ENCODE measurements around the gene TMCO4. TPM values are rescaled to one million over a fixed set of nuclear protein-coding genes. Genes with fewer than 3 reads are reported as not detected.

TMCO4 gene
- total RNA-seq, 2 donors from 2014 or later = 26.9 to 44.1 TPM

DNA sequence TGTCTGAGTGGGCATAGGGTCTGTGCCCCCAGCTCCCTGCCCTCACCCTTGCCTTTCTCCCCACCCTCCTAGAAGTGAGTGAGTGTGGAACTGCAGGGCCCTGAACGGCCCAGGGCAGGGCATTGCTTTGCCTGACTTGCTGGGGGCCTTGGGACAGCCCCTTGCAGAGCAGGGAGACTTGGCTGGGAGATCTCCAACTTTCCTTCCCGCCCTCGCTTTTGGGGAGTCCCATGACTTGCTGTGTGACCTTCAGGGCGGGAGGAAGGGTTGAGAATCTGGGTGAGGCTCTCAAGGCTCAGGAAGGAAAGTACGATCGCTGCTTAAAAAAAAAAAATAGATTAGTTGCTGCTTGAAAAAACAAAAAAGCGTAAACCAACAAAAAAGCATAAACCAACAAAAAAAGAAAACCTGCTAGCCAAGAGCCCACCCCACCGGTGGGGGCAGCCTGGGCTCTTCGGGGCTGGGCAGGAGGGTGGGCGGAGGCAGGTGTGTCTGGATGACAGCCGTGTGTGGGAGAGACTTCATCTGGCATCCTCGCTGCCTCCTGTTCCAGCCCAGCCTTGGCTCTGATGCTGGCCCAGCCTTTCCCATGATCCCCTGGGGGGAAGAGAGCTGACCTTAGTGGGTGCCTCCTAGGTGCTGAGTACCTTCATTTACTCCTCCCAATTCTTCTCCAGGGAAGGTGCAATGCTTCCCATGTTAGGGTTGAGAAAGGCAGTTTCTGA is 149.1 kb downstream of the TMCO4 start:
- peak overlapping the region; percentile 43 for H3K27ac ChIP-seq
- H3K4me3 ChIP-seq = no peak overlapping the region
- TF ChIP-seq, protein P1, sequence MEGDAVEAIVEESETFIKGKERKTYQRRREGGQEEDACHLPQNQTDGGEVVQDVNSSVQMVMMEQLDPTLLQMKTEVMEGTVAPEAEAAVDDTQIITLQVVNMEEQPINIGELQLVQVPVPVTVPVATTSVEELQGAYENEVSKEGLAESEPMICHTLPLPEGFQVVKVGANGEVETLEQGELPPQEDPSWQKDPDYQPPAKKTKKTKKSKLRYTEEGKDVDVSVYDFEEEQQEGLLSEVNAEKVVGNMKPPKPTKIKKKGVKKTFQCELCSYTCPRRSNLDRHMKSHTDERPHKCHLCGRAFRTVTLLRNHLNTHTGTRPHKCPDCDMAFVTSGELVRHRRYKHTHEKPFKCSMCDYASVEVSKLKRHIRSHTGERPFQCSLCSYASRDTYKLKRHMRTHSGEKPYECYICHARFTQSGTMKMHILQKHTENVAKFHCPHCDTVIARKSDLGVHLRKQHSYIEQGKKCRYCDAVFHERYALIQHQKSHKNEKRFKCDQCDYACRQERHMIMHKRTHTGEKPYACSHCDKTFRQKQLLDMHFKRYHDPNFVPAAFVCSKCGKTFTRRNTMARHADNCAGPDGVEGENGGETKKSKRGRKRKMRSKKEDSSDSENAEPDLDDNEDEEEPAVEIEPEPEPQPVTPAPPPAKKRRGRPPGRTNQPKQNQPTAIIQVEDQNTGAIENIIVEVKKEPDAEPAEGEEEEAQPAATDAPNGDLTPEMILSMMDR (IDR thresholded peaks at IDR 0.05) = no peak
- H3K27me3 ChIP-seq = no peaks in the 10 kb centered on the region
- intact Hi-C loops (cut with DNase I) = loop anchor here (5.0 kb wide), 3 partner anchors 168 to 308 kb away; no protein-coding TSS in a partner anchor
- peaks cover 33% of the 10 kb centered on the region for H3K4me1 ChIP-seq
- H3K9me3 ChIP-seq = no peaks in the 10 kb centered on the region
- H3K36me3 ChIP-seq = peaks cover 4% of the 10 kb centered on the region
- no peak for DNase-seq
- peak overlapping the region; percentile 57 to 77 for H3K9ac ChIP-seq (ENCODE audit: low read depth in 2 of 2, low read length in 2 of 2)

DNA sequence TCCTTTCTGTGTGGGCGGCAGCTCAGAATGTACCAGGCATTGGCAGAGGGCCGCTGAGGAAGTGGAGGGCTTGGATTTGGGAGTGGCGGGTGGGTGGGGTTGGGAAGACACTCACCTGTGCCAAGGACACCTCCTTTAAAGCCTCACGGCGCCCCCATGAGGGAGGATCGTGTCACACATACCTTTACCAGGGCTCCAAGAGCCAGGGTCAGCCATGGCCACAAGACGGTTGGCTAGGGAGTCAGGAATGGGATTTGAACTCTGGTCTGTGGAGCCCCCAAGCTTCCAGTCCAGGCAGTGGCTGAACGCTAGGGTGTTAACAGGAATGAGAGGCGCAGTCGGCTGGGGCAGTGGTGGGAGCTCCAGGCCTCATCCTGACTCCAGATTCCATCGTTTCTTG is 151.0 kb downstream of the TMCO4 start:
- peaks cover 33% of the 10 kb centered on the region for H3K4me1 ChIP-seq
- H3K9me3 ChIP-seq = no peaks in the 10 kb centered on the region
- peak overlapping the region; percentile 86 for H3K27ac ChIP-seq
- intact Hi-C loops (cut with DNase I) = no loop called here
- peak; percentile 90 for DNase-seq
- no peaks in the 10 kb centered on the region for H3K36me3 ChIP-seq
- H3K9ac ChIP-seq (ENCODE audit: low read depth in 2 of 2, low read length in 2 of 2) = peak overlapping the region in 1 of 2 donors; percentile 99
- TF ChIP-seq, protein P1 (IDR thresholded peaks at IDR 0.05) = peak; percentile 32
- H3K27me3 ChIP-seq = no peaks in the 10 kb centered on the region
- peak overlapping the region; percentile 12 for H3K4me3 ChIP-seq

DNA sequence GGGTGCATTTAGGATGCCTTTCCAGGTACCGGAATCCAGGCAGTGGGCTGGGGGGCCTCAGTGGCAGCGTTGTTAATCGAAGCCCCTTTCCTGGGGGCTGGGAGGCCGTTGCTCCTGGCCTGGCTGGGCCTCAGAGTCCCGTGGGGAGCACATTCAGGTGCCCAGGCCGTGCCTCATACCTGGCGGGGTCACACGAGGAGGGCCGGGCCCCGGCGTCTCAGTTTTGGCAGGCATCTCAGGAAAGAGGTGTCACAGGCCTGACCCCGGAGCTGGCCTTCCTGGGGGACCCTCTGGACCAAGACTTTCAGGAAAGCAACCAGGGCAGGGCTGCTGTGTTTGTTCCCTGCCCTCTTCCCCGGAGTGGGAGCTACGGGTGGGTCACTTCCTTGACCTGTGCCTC is 151.5 kb downstream of the TMCO4 start:
- Histone ChIP-seq H3K4me3 (peak overlapping the region; percentile 12), H3K9ac (ENCODE audit: low read depth in 2 of 2, low read length in 2 of 2) (peak overlapping the region; percentile 12 to 99), H3K4me1 (peaks cover 33% of the 10 kb centered on the region), H3K27ac (peak overlapping the region; percentile 86), H3K36me3 (no peaks in the 10 kb centered on the region), H3K27me3 (no peaks in the 10 kb centered on the region), H3K9me3 (no peaks in the 10 kb centered on the region)
- TF ChIP-seq, protein P1 (IDR thresholded peaks at IDR 0.05) = no peak
- intact Hi-C loops (cut with DNase I) = no loop called here
- DNase-seq = no peak

DNA sequence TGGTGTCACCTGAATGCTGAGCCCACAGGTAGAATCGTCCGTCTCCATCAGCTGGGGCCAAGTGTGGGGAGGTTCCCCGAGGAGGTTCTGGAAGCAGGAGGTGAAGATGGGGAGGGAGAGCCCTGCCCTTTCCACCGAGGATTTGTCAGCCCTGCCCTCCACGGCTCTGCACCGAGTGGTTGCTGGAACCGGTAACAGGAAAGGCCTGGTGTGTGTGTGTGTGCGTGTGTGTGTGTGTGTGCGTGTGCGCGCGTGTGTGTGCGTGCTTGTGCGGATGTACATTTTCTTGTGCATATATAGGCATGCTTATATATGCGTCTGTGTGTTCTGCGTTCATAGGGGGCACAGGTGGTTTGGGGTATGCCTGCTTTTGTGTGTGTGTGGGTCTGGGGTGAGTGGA is 152.1 kb downstream of the TMCO4 start:
- Histone ChIP-seq H3K9me3 (no peaks in the 10 kb centered on the region), H3K36me3 (no peaks in the 10 kb centered on the region), H3K4me3 (peak overlapping the region; percentile 12), H3K27ac (peak overlapping the region; percentile 86), H3K27me3 (no peaks in the 10 kb centered on the region), H3K9ac (ENCODE audit: low read depth in 2 of 2, low read length in 2 of 2) (peak overlapping the region; percentile 32 to 99), H3K4me1 (peaks cover 36% of the 10 kb centered on the region)
- TF ChIP-seq, protein P1 (IDR thresholded peaks at IDR 0.05) = no peak
- intact Hi-C loops (cut with DNase I) = no loop called here
- DNase-seq = peak; percentile 68

DNA sequence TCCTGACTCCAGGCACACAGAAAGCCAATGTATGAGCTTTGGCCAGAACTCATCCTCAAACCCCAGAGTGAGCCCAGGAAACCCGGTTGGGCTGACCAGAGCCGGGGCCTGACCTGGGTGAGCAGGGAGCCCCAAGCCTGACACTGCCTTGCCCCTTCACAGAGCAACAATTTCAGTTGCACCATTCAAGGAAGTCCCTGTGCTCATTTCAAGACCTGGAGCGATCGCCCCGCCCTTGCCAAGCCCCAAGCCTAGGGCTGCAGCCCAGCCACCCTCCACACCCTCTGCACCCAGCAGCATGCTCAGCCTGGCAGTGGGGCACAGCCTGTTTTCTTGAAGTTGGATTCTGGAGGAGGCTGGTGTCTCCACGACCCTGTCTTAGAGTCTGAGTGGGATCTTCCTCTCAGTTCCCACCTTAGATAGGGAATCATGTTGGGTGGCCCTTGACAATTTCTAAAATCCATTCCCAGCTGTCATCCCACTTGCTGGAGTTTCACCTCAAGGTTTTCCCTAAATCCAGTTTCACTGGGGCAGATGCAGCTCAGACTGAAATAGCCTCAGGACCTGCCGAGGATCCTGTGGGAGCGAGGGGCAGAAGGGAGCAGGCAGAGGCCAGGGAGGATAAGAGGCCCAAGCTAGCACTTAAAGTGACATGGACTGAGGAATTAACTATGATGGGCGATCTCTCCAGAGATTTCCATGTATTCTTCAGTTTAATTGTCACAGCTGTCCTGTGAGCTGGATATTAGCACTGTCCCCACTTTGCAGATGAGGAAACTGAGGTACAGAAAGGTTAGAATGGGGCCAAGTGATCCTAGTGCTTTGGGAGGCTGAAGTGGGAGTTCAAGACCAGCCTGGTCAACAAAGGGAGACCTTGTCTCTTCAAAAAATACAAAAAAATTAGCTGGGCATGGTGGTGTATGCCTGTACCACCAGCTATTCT is 153.1 kb downstream of the TMCO4 start:
- H3K36me3 ChIP-seq = no peaks in the 10 kb centered on the region
- peak overlapping the region; percentile 86 for H3K27ac ChIP-seq
- TF ChIP-seq, protein P1 (IDR thresholded peaks at IDR 0.05) = no peak
- intact Hi-C loops (cut with DNase I) = no loop called here
- no peaks in the 10 kb centered on the region for H3K27me3 ChIP-seq
- DNase-seq = peak; percentile 91
- peaks cover 39% of the 10 kb centered on the region for H3K4me1 ChIP-seq
- H3K4me3 ChIP-seq = peak overlapping the region; percentile 59
- peak overlapping the region; percentile 94 to 99 for H3K9ac ChIP-seq (ENCODE audit: low read depth in 2 of 2, low read length in 2 of 2)
- no peaks in the 10 kb centered on the region for H3K9me3 ChIP-seq
